Retinal pigment epithelial cell (primary cell): ENCODE data around the gene GLS2.
"Not testable (repeated sequence)": the region's sequence is repeated elsewhere in the genome, so short reads cannot be mapped to it uniquely, and the experiment has no call there.

Source experiments
- DNase-seq: peaks from one replicate; pipeline ENCODE4 v3.0.0-alpha.2; 2010; ENCODE audit warnings: low read depth
- H3K4me3 ChIP-seq: 2 replicates; pipeline ENCODE4 v1.5.1; 2011; ENCODE audit warnings: mild to moderate bottlenecking, low read length, control low read depth, moderate library complexity
- CTCF ChIP-seq: conservative IDR thresholded peaks from 2 replicates; pipeline ENCODE4 v1.5.1; 2011; ENCODE audit warnings: low read depth, low read length, control low read depth, inconsistent platforms

The GLS2 gene

GRCh38 chr12:56451147-56451546, 36.8 kb downstream of the GLS2 start:
- TF ChIP-seq CTCF: no peak
- no peak for DNase-seq
- H3K4me3 ChIP-seq: no peak overlapping the region

- no peak overlapping the region for H3K4me3 ChIP-seq
- peak; percentile 6 for DNase-seq
- no peak for TF ChIP-seq CTCF
Measured at GRCh38 chr12:56450241-56450640, 37.7 kb downstream of the GLS2 start.

GRCh38 chr12:56449622-56449984, 38.4 kb downstream of the GLS2 start:
- H3K4me3 ChIP-seq: peak overlapping the region; percentile 85
- TF ChIP-seq CTCF: no peak
- no peak for DNase-seq

GRCh38 chr12:56448860-56449621, 38.9 kb downstream of the GLS2 start, which contains the start of gene TIMELESS:
TSS of gene TIMELESS (minus strand) at chr12:56449426. CDS start at chr12:56434170, 15,256 bp downstream.
- peak; percentile 56 for DNase-seq
- TF ChIP-seq CTCF: no peak
- H3K4me3 ChIP-seq: peak within 1 kb of the TSS; percentile 85

GRCh38 chr12:56443208-56443607, 44.8 kb downstream of the GLS2 start:
- H3K4me3 ChIP-seq, DNase-seq: not testable (repeated sequence)

- TF ChIP-seq CTCF: no peak
- H3K4me3 ChIP-seq: no peak overlapping the region
- no peak for DNase-seq
Measured at GRCh38 chr12:56437430-56438176, 50.4 kb downstream of the GLS2 start.

- DNase-seq: no peak
- H3K4me3 ChIP-seq: no peak overlapping the region
- TF ChIP-seq CTCF: no peak
Measured at GRCh38 chr12:56434828-56435227, 53.1 kb downstream of the GLS2 start.
